T-helper 17 cell (primary cell): ENCODE data around the gene TRDN. TPM values are rescaled to one million over a fixed set of nuclear protein-coding genes. Genes with fewer than 3 reads are reported as not detected.
"Not testable (repeated sequence)": the region's sequence is repeated elsewhere in the genome, so short reads cannot be mapped to it uniquely, and the experiment has no call there.

Source experiments
- ATAC-seq: fragments of 150-1000 bp; cut with Tn5 transposase; 2 replicates; pipeline ENCODE4 v1.10.0; 2021; ENCODE audit warnings: mild to moderate bottlenecking, moderate library complexity
- DNase-seq, 3 donors: peaks; one replicate each; pipeline versions ENCODE4 v3.0.0 to v3.0.0-alpha.2; 2020 to 2021
- H3K9me3 ChIP-seq: one replicate; pipeline ENCODE4 v1.7.0; 2013; ENCODE audit warnings: low read length, mild to moderate bottlenecking; ENCODE audit not compliant: control insufficient read depth, poor library complexity, severe bottlenecking
- H3K27ac Mint-ChIP-seq: one replicate; pipeline ENCODE4 v1.8.0; 2022; ENCODE audit warnings: mild to moderate bottlenecking, moderate library complexity, mixed read lengths
- H3K27me3 Mint-ChIP-seq: one replicate; pipeline ENCODE4 v1.8.0; 2022; ENCODE audit warnings: mixed read lengths
- H3K36me3 Mint-ChIP-seq: one replicate; pipeline ENCODE4 v1.8.0; 2022; ENCODE audit warnings: low read depth, mixed read lengths
- H3K4me1 Mint-ChIP-seq: one replicate; pipeline ENCODE4 v1.8.0; 2022; ENCODE audit warnings: mild to moderate bottlenecking, mixed read lengths
- H3K4me3 Mint-ChIP-seq: one replicate; pipeline ENCODE4 v1.8.0; 2022; ENCODE audit warnings: mild to moderate bottlenecking, moderate library complexity, mixed read lengths
- total RNA-seq, 4 donors: library from RNA in 2 of 4; stranded (reverse) in 2 of 4; gene quantifications; one replicate each; pipeline ENCODE4 v1.2.3 and lab custom pipeline; 2022 to 2026

Gene TRDN
- total RNA-seq, 2 donors from 2014 or later, result not detected

GRCh38 chr6:123616016-123616415, 20.7 kb downstream of the TRDN start:
- Mint-ChIP-seq H3K27ac (no peak overlapping the region), H3K27me3 (no peaks in the 10 kb centered on the region), H3K4me1 (no peaks in the 10 kb centered on the region), H3K36me3 (no peaks in the 10 kb centered on the region), H3K4me3 (no peak overlapping the region)
- DNase-seq (no peak), ATAC-seq (no peak)
- H3K9me3 ChIP-seq, result no peaks in the 10 kb centered on the region

- no peak overlapping the region for H3K27ac Mint-ChIP-seq
- H3K4me3 Mint-ChIP-seq, result no peak overlapping the region
- no peaks in the 10 kb centered on the region for H3K27me3 Mint-ChIP-seq
- no peaks in the 10 kb centered on the region for H3K9me3 ChIP-seq
- no peaks in the 10 kb centered on the region for H3K36me3 Mint-ChIP-seq
- H3K4me1 Mint-ChIP-seq, result no peaks in the 10 kb centered on the region
- no peak for DNase-seq
- ATAC-seq, result no peak
These were observed 26.0 kb downstream of the TRDN start for GRCh38 chr6:123610779-123611178.

DNA sequence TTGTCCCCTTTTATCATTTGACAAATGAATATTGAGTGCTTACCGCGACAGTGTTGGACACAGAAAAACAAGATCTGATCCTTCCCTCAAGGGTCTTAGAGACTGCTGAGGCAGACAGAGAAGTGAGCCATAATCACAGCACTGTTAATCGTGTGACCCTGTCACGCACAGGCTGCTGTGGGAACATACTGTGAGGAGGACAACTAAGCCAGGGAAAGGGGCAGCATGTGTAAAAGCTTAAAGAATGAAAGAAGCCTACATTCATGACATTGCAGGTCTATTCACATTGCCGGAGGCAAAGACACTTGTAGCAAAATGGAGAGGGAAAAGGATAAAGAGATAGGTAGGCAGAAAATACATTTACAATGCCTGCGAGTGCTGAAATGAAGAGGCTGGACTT, 32.7 kb downstream of the TRDN start:
- Mint-ChIP-seq H3K27me3 (no peaks in the 10 kb centered on the region), H3K27ac (no peak overlapping the region), H3K4me3 (no peak overlapping the region), H3K4me1 (no peaks in the 10 kb centered on the region), H3K36me3 (no peaks in the 10 kb centered on the region)
- H3K9me3 ChIP-seq, result no peaks in the 10 kb centered on the region
- ATAC-seq (no peak), DNase-seq (no peak)

DNA sequence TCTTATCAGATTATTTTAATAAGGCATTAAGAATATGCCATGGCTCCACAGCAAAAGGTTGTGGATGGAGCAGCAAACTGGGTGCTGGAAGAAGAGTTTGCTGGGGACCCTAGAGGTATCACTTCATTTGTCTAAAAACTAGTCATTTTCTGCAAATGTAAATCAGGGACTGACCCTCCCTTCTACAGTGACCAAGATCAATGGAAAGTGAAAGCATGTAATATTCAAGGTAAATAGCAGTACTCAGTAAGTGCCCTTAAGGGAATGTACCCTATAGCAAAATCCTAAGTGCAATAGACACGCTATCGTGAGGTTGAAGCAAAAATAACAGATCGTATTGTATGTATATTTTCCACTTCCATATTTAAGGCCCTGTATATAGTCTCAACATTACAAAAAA, 38.7 kb downstream of the TRDN start:
- H3K4me1 Mint-ChIP-seq, result no peaks in the 10 kb centered on the region
- no peak overlapping the region for H3K4me3 Mint-ChIP-seq
- no peak overlapping the region for H3K27ac Mint-ChIP-seq
- DNase-seq (no peak), ATAC-seq (no peak)
- H3K27me3 Mint-ChIP-seq, result no peaks in the 10 kb centered on the region
- H3K36me3 Mint-ChIP-seq, result no peaks in the 10 kb centered on the region
- H3K9me3 ChIP-seq, result no peaks in the 10 kb centered on the region

DNA sequence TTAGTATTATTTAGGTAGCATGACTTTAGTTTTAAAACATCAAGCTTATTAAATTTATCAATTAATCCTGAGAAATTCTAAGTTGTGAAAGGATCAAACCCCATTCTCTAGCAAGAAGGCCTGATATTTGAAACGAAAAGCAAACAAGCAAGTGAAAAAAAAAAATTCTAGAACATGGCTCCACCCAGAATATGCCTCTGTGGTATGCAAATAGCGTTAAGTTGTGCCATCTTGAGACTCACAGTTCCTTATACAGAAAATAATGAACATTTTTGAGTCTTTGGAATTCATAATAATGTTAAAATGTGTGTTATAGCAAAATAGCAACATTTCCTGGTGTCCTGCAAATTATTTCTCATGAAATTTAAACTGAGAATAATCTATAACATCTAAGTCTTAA, 42.0 kb downstream of the TRDN start:
- no peak overlapping the region for H3K27ac Mint-ChIP-seq

GRCh38 chr6:123592426-123592825, 44.3 kb downstream of the TRDN start:
- Mint-ChIP-seq H3K36me3 (no peaks in the 10 kb centered on the region), H3K27ac (no peak overlapping the region), H3K4me3 (no peak overlapping the region), H3K27me3 (no peaks in the 10 kb centered on the region), H3K4me1 (no peaks in the 10 kb centered on the region)
- DNase-seq (no peak), ATAC-seq (no peak)
- H3K9me3 ChIP-seq, result no peaks in the 10 kb centered on the region

More for the DNA sequence above, 42.0 kb downstream of the TRDN start:
- no peaks in the 10 kb centered on the region for H3K27me3 Mint-ChIP-seq
- no peaks in the 10 kb centered on the region for H3K9me3 ChIP-seq
- no peaks in the 10 kb centered on the region for H3K36me3 Mint-ChIP-seq
- H3K4me1 Mint-ChIP-seq, result no peaks in the 10 kb centered on the region
- ATAC-seq (no peak), DNase-seq (no peak)
- H3K4me3 Mint-ChIP-seq, result no peak overlapping the region

DNA sequence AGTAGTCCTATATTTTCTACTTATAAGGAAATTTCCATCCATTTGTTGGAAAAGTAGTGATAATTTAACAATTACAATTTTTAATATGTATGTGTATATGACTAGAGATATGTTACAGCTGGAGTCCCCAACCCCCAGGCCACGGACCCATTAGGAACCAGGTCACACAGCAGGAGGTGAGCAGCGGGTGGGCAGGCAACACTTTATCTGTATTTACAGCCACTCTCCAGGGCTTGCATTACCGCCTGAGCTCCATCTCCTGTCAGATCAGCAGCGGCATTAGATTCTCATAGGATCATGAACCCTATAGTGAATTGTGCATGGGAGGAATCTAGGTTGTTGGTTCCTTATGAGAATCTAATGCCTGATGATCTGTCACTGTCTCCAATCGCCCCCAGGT, 46.8 kb downstream of the TRDN start:
- Mint-ChIP-seq H3K36me3 (no peaks in the 10 kb centered on the region), H3K4me3 (no peak overlapping the region), H3K27ac (no peak overlapping the region), H3K27me3 (no peaks in the 10 kb centered on the region), H3K4me1 (no peaks in the 10 kb centered on the region)
- DNase-seq (no peak), ATAC-seq (no peak)
- H3K9me3 ChIP-seq, result no peaks in the 10 kb centered on the region

DNA sequence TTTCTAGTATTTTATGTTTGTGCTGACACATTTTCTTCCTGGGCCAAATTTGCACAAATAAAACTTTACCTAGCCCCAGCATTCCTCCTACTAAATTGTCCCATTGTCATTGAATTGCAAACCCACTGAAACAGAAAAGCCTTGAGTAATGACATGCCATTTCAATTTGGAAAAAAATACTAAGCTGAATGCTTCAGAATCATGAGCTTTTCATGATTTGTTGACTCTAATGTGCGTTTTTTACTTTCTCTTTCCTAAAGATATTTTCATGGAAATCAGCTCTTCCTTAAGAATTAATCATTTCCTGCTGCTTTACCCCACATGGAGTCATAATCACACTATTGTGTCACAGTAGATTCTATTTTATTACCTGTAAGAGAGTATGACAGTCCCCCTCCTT, 47.4 kb downstream of the TRDN start:
- DNase-seq (no peak), ATAC-seq (no peak)
- Mint-ChIP-seq H3K27me3 (no peaks in the 10 kb centered on the region), H3K27ac (no peak overlapping the region), H3K4me3 (no peak overlapping the region), H3K4me1 (no peaks in the 10 kb centered on the region), H3K36me3 (no peaks in the 10 kb centered on the region)
- H3K9me3 ChIP-seq, result no peaks in the 10 kb centered on the region

GRCh38 chr6:123588546-123588895, 48.2 kb downstream of the TRDN start:
- H3K9me3 ChIP-seq, result no peaks in the 10 kb centered on the region
- no peak overlapping the region for H3K4me3 Mint-ChIP-seq
- DNase-seq, result no peak
- no peaks in the 10 kb centered on the region for H3K36me3 Mint-ChIP-seq
- no peaks in the 10 kb centered on the region for H3K27me3 Mint-ChIP-seq
- H3K4me1 Mint-ChIP-seq, result no peaks in the 10 kb centered on the region
- no peak for ATAC-seq
- no peak overlapping the region for H3K27ac Mint-ChIP-seq

DNA sequence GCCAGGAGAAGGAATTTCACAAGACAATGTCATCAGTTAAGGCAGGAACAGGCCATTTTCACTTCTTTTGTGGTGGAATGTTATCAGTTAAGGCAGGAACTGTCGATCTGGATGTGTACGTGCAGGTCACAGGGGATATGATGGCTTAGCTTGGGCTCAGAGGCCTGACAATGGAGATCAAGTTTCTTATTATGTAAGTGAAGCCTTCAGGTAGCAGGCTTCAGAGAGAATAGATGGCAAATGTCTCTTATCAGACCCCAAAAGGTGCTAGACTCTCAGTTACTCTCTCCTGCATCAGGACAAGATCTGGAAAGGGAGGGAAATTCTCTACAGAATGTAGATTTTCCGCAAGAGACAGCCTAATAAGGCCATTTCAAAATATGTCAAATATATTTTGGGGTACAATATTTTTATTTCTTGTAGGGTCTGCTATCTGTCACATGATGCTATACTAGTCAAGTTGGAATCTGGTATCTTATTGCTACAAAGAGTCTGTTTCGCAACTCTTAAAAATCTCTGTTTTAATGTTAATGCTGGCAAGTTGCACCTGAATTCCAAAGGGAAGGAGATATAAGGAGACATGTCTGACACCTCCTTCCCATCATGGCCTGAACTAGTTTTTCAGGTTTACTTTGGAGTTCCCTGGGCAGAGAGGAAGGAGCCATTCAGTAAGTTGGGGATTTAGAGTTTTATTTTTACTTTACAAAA, 48.8 kb downstream of the TRDN start:
- H3K27ac Mint-ChIP-seq, result no peak overlapping the region
- DNase-seq (no peak), ATAC-seq (no peak)
- no peak overlapping the region for H3K4me3 Mint-ChIP-seq
- H3K27me3 Mint-ChIP-seq, result no peaks in the 10 kb centered on the region
- H3K36me3 Mint-ChIP-seq, result no peaks in the 10 kb centered on the region
- no peaks in the 10 kb centered on the region for H3K9me3 ChIP-seq
- H3K4me1 Mint-ChIP-seq, result no peaks in the 10 kb centered on the region

DNA sequence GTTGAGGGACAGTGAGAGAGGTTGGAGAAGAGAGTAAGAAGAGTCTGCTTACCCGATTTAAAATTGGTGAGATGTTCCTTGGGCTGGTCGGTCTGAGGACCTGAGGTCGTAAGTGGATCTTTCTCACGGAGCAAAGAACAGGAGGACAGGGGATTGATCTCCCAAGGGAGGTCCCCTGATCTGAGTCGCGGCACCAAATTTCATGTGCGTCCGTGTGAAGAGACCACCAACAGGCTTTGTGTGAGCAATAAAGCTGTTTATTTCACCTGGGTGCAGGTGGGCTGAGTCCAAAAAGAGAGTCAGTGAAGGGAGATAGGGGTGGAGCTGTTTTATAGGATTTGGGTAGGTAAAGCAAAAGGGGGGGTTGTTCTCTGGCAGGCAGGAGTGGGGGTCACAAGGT, 49.3 kb downstream of the TRDN start:
- not testable (repeated sequence) for H3K4me1 Mint-ChIP-seq, H3K36me3 Mint-ChIP-seq

GRCh38 chr6:123580331-123580730, 56.4 kb downstream of the TRDN start:
- H3K27me3 Mint-ChIP-seq, result no peaks in the 10 kb centered on the region
- H3K4me3 Mint-ChIP-seq, result no peak overlapping the region
- H3K4me1 Mint-ChIP-seq, result no peaks in the 10 kb centered on the region
- no peak for ATAC-seq
- no peaks in the 10 kb centered on the region for H3K9me3 ChIP-seq
- H3K36me3 Mint-ChIP-seq, result no peaks in the 10 kb centered on the region
- no peak overlapping the region for H3K27ac Mint-ChIP-seq
- DNase-seq, result no peak

More for the DNA sequence above, 49.3 kb downstream of the TRDN start:
- not testable (repeated sequence) for ATAC-seq, H3K4me3 Mint-ChIP-seq, H3K27ac Mint-ChIP-seq, H3K9me3 ChIP-seq, DNase-seq, H3K27me3 Mint-ChIP-seq

DNA sequence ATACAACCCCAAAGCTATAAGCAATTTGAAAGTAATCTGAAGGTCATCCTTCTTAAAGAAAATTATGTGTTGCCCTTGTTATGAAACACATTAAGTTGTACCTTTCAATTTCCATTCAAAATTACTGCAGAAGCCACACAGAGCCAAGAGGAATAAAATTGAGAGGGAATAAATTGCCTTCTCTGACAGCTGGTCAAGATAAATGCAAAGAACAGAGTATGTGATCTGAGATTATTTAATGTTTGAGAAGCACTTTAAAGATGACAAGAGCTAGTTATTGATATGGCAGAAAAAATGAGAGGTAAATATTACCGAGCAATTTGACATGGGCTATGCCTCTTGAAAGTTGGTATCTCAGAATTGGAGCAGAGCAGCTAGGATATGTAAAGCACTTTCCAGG, 61.6 kb downstream of the TRDN start:
- DNase-seq (no peak), ATAC-seq (no peak)
- no peaks in the 10 kb centered on the region for H3K4me1 Mint-ChIP-seq
- H3K9me3 ChIP-seq, result no peaks in the 10 kb centered on the region
- H3K27ac Mint-ChIP-seq, result no peak overlapping the region
- H3K27me3 Mint-ChIP-seq, result no peaks in the 10 kb centered on the region
- no peaks in the 10 kb centered on the region for H3K36me3 Mint-ChIP-seq
- no peak overlapping the region for H3K4me3 Mint-ChIP-seq

DNA sequence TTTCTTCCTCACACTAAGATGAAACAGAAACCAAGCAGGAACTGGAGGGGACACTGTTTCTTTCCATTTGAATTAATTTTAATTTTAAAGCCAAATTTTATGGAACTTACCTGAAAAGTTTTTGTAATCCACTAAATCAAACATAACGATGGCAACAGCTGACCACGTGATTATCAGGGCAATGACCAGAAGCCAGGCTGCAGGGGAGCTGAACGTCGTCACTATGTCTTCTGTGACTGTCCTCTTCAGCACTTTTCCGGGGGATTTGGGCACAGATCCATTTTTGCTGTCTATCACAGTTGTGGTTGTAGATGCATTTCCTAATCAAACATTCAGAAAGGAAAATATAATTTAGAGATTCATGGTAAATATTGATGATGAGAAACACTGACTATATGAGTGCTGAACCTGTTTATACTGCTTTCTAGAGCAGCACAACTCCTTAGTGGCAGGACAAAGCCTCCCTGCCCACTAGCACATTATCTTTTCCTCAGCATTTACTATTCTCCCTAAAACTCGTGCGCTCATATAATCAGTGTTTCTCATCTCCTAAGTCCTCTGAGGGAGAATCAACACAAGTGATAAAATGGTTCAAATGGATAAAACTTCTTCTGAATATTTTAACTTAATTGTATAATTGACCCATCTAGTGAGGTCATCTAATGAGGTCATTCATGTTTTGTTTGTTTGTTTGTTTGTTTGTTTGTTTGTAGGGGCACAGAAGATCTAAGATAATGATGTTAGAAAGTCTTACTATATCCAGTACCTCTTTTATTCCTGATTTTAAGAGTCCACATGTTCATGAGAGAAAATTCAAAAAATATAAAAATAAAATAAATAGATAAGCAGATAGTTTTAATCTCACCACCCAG, 65.7 kb downstream of the TRDN start:
- Mint-ChIP-seq H3K4me3 (no peak overlapping the region), H3K27ac (no peak overlapping the region), H3K36me3 (no peaks in the 10 kb centered on the region), H3K4me1 (no peaks in the 10 kb centered on the region), H3K27me3 (no peaks in the 10 kb centered on the region)
- DNase-seq (no peak), ATAC-seq (no peak)
- no peaks in the 10 kb centered on the region for H3K9me3 ChIP-seq
